HG03175 (cell line): ENCODE measurements around the gene UGT2B11.
A peak's percentile ranks its signal among the peaks of the same experiment; 100 is the strongest.
"Not testable (repeated sequence)": the region's sequence is repeated elsewhere in the genome, so short reads cannot be mapped to it uniquely, and the experiment has no call there.

Source experiments
- ATAC-seq: cut with Tn5 transposase; IDR thresholded peaks from one replicate; pipeline ENCODE4 v1.9.1; 2021; ENCODE audit warnings: mild to moderate bottlenecking, moderate library complexity; ENCODE audit not compliant: unreplicated experiment

UGT2B11 gene

GRCh38 chr4:69170233-69171134 lies 44.1 kb downstream of the UGT2B11 start:
- ATAC-seq: peak; percentile 79

GRCh38 chr4:69169171-69169570 lies 45.4 kb downstream of the UGT2B11 start:
- ATAC-seq: not testable (repeated sequence)

- no peak for ATAC-seq
These were observed 47.2 kb downstream of the UGT2B11 start for GRCh38 chr4:69167300-69167699.

GRCh38 chr4:69166376-69166775 lies 48.2 kb downstream of the UGT2B11 start:
- not testable (repeated sequence) for ATAC-seq

- ATAC-seq: not testable (repeated sequence)
These were observed 48.8 kb downstream of the UGT2B11 start for GRCh38 chr4:69165707-69166106.

GRCh38 chr4:69156913-69157312 lies 57.6 kb downstream of the UGT2B11 start:
- ATAC-seq: no peak

GRCh38 chr4:69154021-69154420 lies 60.5 kb downstream of the UGT2B11 start:
- no peak for ATAC-seq
